AG08395 (cell line): Measurements from ENCODE around the gene IL34.
"Not testable (repeated sequence)": the region's sequence is repeated elsewhere in the genome, so short reads cannot be mapped to it uniquely, and the experiment has no call there.

Experiments used
- DNase-seq: peaks from one replicate; pipeline ENCODE4 v3.0.0; 2012; ENCODE audit warnings: mixed read lengths, low spot score

IL34 gene

GRCh38 chr16:70646260-70647241, at the start of gene IL34:
Gene IL34 (plus strand): TSS chr16:70646559. CDS start chr16:70646948, 389 bp downstream.
- DNase-seq, result no peak

- DNase-seq, result no peak
Measured at GRCh38 chr16:70597135-70597835, 49.1 kb upstream of the IL34 start.

GRCh38 chr16:70598937-70599503, 47.3 kb upstream of the IL34 start:
- no peak for DNase-seq

- DNase-seq, result no peak
Measured at GRCh38 chr16:70600730-70601129, 45.6 kb upstream of the IL34 start.

GRCh38 chr16:70601576-70602575, 44.5 kb upstream of the IL34 start:
- no peak for DNase-seq

GRCh38 chr16:70602831-70603230, 43.5 kb upstream of the IL34 start:
- DNase-seq, result no peak

GRCh38 chr16:70604407-70605282, 41.7 kb upstream of the IL34 start:
- no peak for DNase-seq

- DNase-seq, result no peak
Measured at GRCh38 chr16:70605283-70605657, 41.1 kb upstream of the IL34 start.

- no peak for DNase-seq
Measured at GRCh38 chr16:70608521-70608920, 37.8 kb upstream of the IL34 start.

GRCh38 chr16:70610273-70611223, 35.8 kb upstream of the IL34 start:
- DNase-seq, result no peak

- DNase-seq, result no peak
Measured at GRCh38 chr16:70611224-70611598, 35.1 kb upstream of the IL34 start.

- no peak for DNase-seq
Measured at GRCh38 chr16:70611785-70612303, 34.5 kb upstream of the IL34 start.

GRCh38 chr16:70612931-70613330, 33.4 kb upstream of the IL34 start:
- DNase-seq, result no peak

GRCh38 chr16:70614208-70614951, 32.0 kb upstream of the IL34 start:
- no peak for DNase-seq

GRCh38 chr16:70615945-70616344, 30.4 kb upstream of the IL34 start:
- DNase-seq, result no peak

- DNase-seq, result not testable (repeated sequence)
Measured at GRCh38 chr16:70621864-70622263, 24.5 kb upstream of the IL34 start.

- DNase-seq, result no peak
Measured at GRCh38 chr16:70627696-70628095, 18.7 kb upstream of the IL34 start.

- no peak for DNase-seq
Measured at GRCh38 chr16:70630960-70631745, 15.2 kb upstream of the IL34 start.
